Subcutaneous abdominal adipose tissue (tissue), 5 donors: ENCODE results near the gene ROBO1.

ENCODE experiments used
- H3K27ac ChIP-seq: one replicate; pipeline ENCODE4 v1.7.0; 2013; ENCODE audit warnings: low read depth, mild to moderate bottlenecking, inconsistent platforms, low read length, moderate library complexity
- H3K27me3 ChIP-seq, 5 donors: one replicate each; pipeline ENCODE4 v1.7.0; 2013; ENCODE audit warnings: low read length in 5 of 5, inconsistent platforms in 1 of 5; ENCODE audit not compliant: control insufficient read depth in 5 of 5, insufficient read depth in 4 of 5
- H3K36me3 ChIP-seq, 5 donors: one replicate each; pipeline ENCODE4 v1.7.0; 2013; ENCODE audit warnings: low read length in 5 of 5; ENCODE audit not compliant: control insufficient read depth in 5 of 5, insufficient read depth in 5 of 5
- H3K4me1 ChIP-seq, 5 donors: one replicate each; pipeline ENCODE4 v1.7.0; 2013; ENCODE audit warnings: low read length in 5 of 5, mild to moderate bottlenecking in 3 of 5, moderate library complexity in 1 of 5; ENCODE audit not compliant: control insufficient read depth in 5 of 5, insufficient read depth in 5 of 5
- H3K4me3 ChIP-seq, 5 donors: one replicate each; pipeline ENCODE4 v1.7.0; 2013; ENCODE audit warnings: low read length in 5 of 5, low read depth in 1 of 5
- H3K9ac ChIP-seq, 5 donors: one replicate each; pipeline ENCODE4 v1.7.0; 2013; ENCODE audit warnings: low read length in 5 of 5, mild to moderate bottlenecking in 4 of 5, moderate library complexity in 3 of 5
- H3K9me3 ChIP-seq, 5 donors: one replicate each; pipeline ENCODE4 v1.7.0; 2013; ENCODE audit warnings: low read length in 5 of 5; ENCODE audit not compliant: control insufficient read depth in 5 of 5
- donor health status: healthy.
- donor health status: healthy.
- donor health status: healthy.
- donor health status: healthy.
- donor health status: healthy.

The ROBO1 gene

DNA sequence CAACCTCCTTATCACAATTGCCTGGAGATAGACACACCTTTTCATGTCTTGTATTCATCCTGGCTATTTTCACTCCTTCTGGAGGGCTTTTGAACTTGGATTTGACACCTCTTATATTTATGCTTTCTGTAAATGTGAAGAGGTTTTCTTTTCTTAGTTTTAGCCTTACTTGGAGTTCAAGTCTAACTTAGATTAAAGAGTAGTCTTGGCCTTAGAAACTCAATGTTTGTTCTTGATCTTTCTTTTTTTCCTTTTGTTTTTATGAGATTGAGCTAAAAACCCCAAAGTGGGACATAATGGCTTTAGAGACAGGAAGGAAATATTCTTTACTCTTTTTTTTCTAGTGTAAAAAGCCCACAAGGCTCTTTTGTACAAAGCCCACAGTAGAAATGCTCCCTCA lies 1054.9 kb downstream of the ROBO1 start:
- Histone ChIP-seq H3K36me3 (peaks cover 0 to 8% (median 3%) of the 10 kb centered on the region in 5 donors), H3K27me3 (no peaks in the 10 kb centered on the region), H3K4me1 (no peaks in the 10 kb centered on the region), H3K27ac (no peak overlapping the region), H3K9me3 (no peaks in the 10 kb centered on the region), H3K4me3 (no peak overlapping the region), H3K9ac (no peak overlapping the region)

DNA sequence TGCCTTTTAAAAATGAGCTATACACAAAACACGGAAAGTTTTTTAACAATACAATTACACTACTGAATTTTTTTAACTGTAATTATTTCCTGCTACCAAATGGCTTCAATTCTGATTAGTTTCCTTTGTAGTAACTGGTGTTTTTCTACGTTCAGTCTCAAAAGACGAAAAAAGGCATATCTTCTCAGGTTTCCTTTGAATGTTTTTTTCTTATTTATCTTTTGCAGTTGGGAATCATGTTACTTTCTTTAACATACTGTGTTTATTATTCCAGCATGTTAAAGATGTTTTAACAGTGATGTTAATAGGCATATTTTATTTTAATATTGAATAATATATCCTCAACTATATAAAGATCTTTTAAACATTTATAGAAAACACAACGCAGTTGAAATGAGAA lies 1055.5 kb downstream of the ROBO1 start:
- peaks cover 0 to 9% (median 3%) of the 10 kb centered on the region in 5 donors for H3K36me3 ChIP-seq
- no peak overlapping the region for H3K9ac ChIP-seq
- H3K27me3 ChIP-seq = no peaks in the 10 kb centered on the region
- no peaks in the 10 kb centered on the region for H3K9me3 ChIP-seq
- H3K4me3 ChIP-seq = no peak overlapping the region
- no peaks in the 10 kb centered on the region for H3K4me1 ChIP-seq
- H3K27ac ChIP-seq = no peak overlapping the region

DNA sequence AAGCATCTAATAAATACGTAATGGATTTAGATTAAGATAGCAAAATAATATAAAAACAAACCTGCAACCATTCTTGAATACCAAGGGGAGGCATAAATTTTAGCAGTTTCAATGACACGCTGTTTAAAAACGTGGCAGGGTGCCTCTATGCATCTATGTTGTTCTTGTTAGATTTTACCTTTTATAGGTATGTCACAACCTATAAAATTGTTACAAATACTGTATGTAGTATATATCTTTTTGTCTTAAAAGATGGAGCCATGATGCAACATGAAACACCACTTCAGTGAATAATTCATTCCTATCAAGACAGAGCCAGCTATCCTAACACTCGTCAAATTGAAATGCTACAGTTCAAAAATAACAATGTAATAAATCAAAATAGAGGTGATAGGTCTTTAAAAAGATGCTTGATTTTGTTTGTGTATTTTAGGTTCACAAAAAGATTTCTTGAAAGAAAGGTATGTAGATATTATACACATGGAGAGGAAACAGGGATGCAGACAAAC lies 1059.2 kb downstream of the ROBO1 start:
- no peak overlapping the region for H3K4me3 ChIP-seq
- no peaks in the 10 kb centered on the region for H3K4me1 ChIP-seq
- no peak overlapping the region for H3K27ac ChIP-seq
- H3K27me3 ChIP-seq = no peaks in the 10 kb centered on the region
- no peaks in the 10 kb centered on the region for H3K9me3 ChIP-seq
- H3K9ac ChIP-seq = no peak overlapping the region
- peaks cover 0 to 2% (median 0%) of the 10 kb centered on the region in 5 donors for H3K36me3 ChIP-seq

DNA sequence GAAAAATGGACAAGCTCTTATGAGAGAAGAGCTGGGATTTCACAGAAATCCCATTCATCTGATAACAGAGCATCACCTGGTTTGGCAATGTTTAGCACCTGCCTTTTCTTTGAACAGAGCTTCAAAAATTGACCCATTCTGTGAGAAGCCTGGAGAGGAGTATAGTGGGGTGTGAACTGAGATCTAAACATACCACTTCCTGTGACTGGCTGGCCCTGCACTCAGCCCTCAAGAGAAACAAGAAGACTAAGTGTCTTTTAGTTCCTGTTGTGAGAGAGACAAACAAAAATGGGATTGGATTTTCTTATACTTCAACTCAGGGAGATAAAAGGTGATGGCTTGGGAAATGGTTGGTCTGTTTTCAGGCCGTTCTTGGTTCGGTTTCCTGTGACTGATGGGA lies 1060.2 kb downstream of the ROBO1 start:
- Histone ChIP-seq H3K4me3 (no peak overlapping the region), H3K9me3 (no peaks in the 10 kb centered on the region), H3K27ac (no peak overlapping the region), H3K4me1 (no peaks in the 10 kb centered on the region), H3K36me3 (peaks cover 0 to 2% (median 0%) of the 10 kb centered on the region in 5 donors), H3K27me3 (no peaks in the 10 kb centered on the region), H3K9ac (no peak overlapping the region)

DNA sequence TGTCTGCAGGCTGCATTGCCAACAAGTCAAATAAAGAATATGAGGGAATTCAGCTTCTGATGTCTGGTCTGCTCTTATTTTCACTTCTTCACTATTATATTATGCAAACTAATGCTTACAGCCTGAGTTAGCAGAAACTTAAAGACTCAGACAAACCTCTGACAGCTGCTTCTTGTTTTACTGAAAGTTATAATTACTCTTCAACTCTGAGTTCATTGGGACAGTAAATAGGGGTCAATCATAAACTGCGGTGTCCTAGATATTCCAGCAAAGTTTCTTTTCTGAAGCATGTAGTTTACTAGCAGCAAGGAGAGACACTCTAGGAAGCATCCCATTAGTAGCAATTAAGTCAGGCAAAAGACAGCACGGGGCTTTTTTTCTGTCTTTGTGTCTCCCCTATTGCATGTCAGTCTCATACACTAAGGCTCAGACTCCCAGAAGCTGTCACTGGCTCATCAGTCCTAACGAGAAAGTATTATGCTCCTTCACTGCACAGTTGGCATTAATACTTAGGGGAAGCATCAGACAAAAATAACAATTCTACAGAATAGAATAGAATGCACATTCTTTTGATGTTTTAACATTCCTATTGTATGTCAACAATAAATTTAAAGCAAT lies 1060.8 kb downstream of the ROBO1 start:
- H3K4me3 ChIP-seq = no peak overlapping the region
- H3K9ac ChIP-seq = no peak overlapping the region
- no peak overlapping the region for H3K27ac ChIP-seq
- peaks cover 0 to 2% (median 0%) of the 10 kb centered on the region in 5 donors for H3K36me3 ChIP-seq
- no peaks in the 10 kb centered on the region for H3K4me1 ChIP-seq
- no peaks in the 10 kb centered on the region for H3K27me3 ChIP-seq
- H3K9me3 ChIP-seq = no peaks in the 10 kb centered on the region

DNA sequence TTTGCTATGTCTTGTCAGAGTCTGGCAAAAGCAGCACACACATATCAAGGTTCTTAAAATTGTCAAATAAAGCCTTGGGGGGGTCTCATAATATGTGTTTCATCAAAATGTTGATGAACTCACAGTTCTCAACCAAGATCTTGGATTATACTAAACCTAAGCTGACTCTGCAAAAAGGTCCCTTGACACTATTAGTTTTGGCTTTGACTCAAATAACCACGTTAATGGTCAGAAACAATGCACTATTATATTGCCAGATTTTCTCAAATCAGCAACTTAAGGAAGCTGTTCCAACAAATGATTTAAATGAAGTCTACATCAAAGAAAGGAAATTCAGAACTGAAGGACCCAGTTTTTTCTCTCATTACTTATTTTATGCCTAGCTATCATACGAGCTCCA lies 1063.9 kb downstream of the ROBO1 start:
- Histone ChIP-seq H3K9ac (no peak overlapping the region), H3K36me3 (peaks cover 0 to 2% (median 0%) of the 10 kb centered on the region in 5 donors), H3K27me3 (no peaks in the 10 kb centered on the region), H3K4me3 (no peak overlapping the region), H3K9me3 (no peaks in the 10 kb centered on the region), H3K4me1 (no peaks in the 10 kb centered on the region), H3K27ac (no peak overlapping the region)

DNA sequence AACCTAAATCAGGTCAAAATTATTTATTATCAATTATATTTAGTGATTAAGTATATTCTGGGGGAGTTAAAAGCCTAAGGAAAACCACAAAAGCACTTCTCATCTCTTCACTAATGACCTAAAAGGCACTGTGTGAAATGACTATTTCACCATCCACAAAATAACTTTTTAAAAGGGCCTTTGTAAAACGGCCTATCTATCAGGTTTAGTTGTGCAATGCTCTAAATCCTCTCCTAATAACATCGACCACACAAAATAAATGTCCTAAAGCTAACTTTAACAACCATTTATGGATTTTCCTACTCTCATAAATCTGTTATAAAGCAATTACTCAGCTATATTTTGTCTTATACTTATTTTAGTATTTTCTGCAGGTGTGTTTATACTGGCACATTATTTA lies 1066.3 kb downstream of the ROBO1 start:
- H3K9ac ChIP-seq = no peak overlapping the region
- H3K9me3 ChIP-seq = no peaks in the 10 kb centered on the region
- H3K4me1 ChIP-seq = no peaks in the 10 kb centered on the region
- no peaks in the 10 kb centered on the region for H3K36me3 ChIP-seq
- no peak overlapping the region for H3K4me3 ChIP-seq
- no peak overlapping the region for H3K27ac ChIP-seq
- H3K27me3 ChIP-seq = no peaks in the 10 kb centered on the region

DNA sequence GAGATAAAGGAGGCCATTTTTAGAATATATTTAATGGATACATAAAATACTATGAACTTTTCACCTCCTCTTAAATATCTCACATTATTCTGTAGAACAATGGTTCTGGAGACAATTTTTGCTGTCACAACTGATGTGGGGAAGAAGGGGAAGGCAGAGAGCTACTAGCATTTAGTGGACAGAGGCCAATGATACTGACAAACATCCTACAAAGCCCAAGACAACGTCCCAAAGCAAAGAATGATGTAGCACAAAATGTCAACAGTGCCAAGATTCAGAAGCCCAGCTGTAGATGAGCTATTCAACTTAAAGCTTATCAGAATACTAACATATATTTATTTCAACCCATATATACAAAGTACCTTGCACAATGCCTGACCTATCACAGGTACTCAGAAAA lies 1069.4 kb downstream of the ROBO1 start:
- Histone ChIP-seq H3K9ac (no peak overlapping the region), H3K27me3 (no peaks in the 10 kb centered on the region), H3K4me1 (no peaks in the 10 kb centered on the region), H3K36me3 (no peaks in the 10 kb centered on the region), H3K4me3 (no peak overlapping the region), H3K9me3 (no peaks in the 10 kb centered on the region), H3K27ac (no peak overlapping the region)

DNA sequence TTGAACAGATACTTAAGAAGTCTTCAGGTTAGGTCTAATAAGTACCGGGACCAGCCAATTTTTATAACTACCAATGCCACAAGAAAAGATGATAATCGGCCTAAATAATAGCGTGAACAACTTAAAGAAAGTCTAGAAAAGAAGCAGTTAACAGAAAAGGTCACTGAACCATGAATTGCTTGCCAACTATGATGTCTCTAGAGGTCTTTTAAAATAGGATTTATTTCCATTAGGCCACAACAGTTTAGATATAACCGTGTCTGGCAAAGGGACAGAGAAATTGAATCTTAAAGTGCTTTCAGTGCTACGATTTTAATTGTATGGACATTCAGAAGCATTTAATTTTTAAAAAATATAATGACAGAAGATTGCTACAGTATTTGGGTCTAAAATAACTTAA lies 1070.4 kb downstream of the ROBO1 start:
- H3K27ac ChIP-seq = no peak overlapping the region
- no peaks in the 10 kb centered on the region for H3K27me3 ChIP-seq
- no peaks in the 10 kb centered on the region for H3K36me3 ChIP-seq
- H3K9me3 ChIP-seq = no peaks in the 10 kb centered on the region
- no peak overlapping the region for H3K9ac ChIP-seq
- H3K4me3 ChIP-seq = no peak overlapping the region
- H3K4me1 ChIP-seq = no peaks in the 10 kb centered on the region

DNA sequence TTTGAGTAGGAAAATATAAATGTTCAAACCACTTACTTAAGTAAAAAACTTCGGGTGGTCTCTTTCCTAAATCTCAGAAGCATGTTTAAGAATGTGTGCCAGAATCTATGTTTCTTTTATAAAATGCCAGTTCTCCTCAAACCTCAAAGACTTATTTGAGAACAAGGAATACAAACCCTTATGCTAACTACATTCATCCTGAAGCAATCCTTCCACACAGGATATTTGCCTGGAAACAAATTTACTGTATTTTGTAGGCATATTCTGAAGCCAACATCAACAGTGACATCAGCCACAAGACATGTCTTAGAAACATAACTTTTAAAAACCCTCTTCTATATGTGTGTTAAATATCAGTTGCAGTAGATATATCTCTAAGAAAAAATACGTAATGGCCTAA lies 1077.0 kb downstream of the ROBO1 start:
- H3K27ac ChIP-seq = no peak overlapping the region
- no peaks in the 10 kb centered on the region for H3K27me3 ChIP-seq
- no peaks in the 10 kb centered on the region for H3K9me3 ChIP-seq
- peaks cover 0 to 3% (median 0%) of the 10 kb centered on the region in 5 donors for H3K36me3 ChIP-seq
- H3K9ac ChIP-seq = no peak overlapping the region
- no peaks in the 10 kb centered on the region for H3K4me1 ChIP-seq
- no peak overlapping the region for H3K4me3 ChIP-seq
